IPS-NIHi11 (cell line): ENCODE results near the gene GMCL2.

Experiments
- DNase-seq: peaks from one replicate; pipeline ENCODE4 v3.0.0; 2012; ENCODE audit warnings: mixed read lengths, low spot score

The GMCL2 gene

DNA sequence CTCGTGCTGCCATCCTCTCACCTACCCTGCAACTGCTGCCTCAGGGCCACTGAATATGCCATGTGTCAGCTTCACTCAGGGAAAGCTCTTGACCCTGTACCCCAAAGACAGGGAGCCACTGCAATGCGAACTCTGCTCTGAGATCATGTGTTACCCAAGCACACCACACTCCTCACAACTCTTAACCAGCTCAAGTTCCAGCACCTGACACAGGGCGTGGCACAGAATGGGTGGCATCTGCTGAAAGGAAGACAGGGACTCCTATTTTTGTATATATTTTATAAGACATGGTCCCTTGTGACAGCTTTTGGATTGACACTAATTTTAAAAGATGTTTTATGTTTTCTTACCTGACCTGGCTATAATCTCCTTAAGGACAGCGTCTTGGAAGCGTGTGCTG, 34.7 kb upstream of the GMCL2 start:
- DNase-seq, result no peak

DNA sequence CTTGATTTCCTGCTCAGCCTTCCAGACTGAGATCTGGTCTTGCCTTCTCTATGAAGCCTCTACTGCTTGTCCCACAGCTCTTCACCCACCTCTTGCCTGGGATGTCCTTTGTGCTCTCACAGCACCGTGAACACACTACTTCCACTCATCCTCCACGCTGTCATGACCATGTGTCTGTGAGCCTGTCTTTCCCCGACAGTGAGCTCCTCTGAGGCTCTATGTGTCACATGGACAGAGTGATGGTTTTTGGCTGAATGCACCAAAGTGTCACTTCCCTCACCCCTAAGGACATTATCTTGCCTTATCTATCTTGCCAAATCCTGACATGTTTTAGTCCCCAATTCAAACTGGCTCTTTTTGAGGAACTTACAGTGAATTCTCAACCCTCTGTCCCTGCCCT, 34.1 kb upstream of the GMCL2 start:
- DNase-seq, result no peak

DNA sequence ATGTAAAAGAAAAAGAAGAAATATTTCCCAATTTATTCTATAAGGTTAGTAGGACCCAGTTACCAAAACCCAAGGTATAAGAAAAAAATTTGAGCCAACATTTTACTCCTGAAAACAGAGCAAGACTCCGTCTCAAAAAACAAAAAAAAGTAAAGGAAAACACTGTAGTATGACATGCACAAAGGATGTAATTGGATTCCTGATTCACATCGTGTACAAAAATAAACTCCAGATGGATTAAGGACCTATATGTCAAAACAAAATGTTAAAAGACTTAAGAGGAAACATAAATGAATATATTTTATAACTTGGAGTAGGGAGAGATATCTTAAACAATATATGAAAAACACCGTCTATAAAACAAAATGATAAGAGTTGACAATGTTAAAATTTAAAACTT, 31.7 kb upstream of the GMCL2 start:
- no peak for DNase-seq

DNA sequence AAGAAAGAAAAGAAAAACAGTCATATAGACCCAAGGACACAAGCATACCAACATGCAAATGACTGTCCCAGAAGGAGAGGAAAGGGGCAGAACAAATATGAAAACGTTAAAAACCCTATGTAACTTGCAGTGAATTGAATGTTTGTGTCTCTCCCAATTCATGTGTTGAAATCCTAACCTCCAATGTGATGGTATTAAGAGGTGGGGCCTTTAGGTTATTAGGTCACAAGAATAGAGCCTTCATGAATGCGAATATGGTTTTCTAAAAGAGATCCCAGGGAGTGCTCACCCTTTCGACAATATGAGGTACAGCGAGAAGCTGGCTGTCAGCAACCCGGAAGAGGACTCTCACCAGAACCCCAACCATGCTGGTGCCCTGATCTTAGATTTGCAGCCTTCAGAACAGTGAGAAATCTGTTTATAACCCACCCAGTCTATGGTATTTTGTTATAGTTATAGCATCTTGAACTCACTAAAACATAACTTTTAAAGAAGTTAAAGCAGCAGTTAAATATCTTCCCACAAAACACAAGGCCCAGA, 31.1 kb upstream of the GMCL2 start:
- DNase-seq, result no peak

DNA sequence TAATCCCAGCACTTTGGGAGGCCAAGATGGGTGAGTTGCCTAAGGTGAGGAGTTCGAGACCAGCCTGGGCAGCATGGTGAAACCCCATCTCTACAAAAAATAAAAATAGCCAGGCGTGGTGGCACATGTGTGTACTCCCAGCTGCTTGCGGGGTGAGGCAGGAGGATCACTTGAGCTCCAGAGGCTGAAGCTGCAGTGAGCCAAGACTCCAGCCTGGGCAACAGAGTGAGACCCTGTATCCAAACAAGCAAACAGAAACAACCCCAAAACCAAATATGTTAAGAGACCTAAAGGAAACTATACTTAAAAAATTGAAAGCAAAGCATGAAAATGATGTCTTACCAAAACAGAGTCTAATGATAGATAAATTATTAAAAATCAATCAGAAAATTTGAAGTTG, 29.6 kb upstream of the GMCL2 start:
- DNase-seq, result no peak

DNA sequence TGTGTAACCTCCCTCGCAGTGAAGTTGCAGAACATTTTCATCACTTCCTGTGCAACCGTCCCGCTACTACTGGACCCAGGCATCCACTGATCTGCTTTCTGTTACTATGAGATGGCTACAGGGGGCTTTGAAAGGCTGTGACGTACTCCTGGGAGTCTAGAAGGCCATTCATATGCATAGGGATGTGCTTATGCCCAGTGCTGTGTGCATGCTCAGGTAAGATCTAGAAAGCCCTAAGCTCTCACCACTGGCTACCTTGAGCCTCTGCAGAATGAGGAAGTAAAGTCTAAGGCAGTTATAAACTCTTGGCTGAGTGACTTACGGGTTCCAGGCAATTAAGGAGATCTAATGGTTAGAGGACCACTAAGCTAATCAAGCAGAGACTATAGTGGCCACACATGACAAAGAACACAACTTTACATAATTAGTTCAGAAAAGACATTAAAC, 28.9 kb upstream of the GMCL2 start:
- DNase-seq, result no peak

DNA sequence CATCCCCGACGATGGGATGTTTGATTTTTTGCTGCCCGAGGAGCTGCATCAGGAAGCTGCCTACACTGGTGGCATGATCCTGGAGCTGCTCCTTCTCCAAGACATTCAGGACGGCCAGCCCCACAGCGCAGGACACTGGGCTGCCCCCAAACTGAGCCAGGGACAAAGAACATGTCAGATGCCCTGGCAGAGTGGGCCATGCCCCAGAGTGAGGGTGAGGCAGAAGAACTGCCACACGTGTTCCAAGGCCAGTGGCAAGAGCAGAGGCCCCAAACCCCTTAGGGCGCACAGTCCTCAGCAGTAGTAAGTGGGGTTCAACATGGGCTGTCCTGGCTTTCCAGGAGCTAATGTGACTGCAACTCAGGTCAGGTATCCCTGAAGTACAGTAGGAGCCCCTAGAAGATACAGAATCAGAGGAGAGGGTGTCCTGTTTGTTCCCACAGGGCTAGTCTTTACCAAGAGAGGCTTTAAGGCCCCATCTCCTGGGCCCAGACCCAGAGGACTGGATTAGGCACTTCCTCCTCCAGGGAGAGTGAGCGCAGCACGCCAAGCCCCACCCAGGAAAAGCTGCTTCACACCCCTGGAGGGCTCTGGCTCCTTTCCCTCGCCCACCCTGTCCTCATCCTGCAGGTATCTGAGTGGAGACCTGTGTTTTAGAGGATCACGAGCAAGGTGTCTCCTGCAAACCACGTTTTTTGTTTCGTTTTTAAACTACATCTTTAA, 28.3 kb upstream of the GMCL2 start:
- no peak for DNase-seq

DNA sequence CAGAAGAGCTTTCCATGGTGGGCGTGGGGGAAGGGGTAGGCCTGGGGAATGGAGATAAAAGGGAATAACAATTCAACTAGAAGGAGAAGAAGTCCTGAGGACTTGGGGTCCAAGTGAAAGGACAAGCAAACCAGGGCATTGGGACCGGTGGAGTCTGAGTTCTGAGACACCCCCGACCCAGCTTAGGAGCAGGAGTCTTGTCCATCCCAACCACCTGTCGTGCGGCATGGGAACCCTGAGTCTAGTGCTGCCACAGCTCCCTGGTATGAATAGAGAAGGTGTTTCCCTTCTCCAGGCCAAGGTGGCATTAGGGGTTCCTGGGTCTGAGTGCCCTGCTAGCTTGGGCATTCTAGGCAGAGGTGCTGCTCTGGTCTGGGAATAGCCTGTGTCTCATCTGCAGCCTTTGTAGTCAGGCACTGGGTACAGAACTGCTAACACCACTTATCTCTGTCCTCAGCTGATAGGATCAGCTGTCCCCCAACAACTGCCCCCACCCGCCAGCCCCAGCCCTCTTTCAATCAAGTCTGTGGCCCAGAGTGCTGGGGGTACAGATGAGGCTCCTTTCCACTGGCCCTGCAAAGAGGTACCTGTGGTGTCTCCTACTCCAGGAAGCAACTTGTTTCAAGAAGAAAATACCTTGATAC, 27.1 kb upstream of the GMCL2 start:
- DNase-seq, result no peak

DNA sequence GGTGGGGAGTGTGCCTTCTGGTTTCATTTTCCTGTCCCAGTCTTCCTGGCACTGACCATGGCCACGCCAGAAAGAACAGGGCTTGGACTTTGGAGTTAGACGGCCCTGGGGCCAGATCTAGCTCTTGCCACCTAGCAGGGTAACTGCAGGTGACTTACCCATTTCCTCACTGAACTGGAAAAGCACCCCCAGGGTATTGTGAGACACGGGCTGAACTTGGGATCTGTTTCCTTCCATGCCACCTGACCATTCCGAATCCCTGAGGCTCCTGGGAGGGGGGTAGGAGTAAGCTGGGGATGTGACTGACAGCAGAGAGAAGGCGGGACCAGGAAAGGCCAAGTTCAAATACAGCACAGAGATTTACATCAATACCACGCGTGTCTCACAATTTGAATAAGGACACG, 26.6 kb upstream of the GMCL2 start:
- DNase-seq, result no peak

DNA sequence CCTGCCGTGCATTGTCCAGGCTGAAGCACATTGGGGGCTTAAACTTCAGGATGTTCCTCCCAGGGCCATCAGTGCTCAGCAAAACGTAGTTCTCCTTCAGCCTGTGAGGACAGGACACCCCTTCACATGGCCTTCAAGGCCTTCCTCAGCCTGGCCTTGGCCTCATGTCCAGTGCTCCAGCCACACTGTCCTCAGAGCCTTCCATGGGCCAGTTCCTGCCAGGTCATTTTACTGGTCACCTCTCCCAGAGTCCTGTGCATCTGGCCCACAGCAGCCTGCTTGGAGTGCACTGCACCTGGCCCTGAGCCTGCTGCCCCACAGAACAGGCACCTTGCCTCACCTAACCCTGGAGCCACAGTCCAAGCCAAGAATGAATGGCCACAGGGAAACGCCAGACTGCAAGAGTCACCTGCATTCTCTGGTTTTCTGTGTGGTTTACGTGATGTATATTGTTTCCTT, 25.9 kb upstream of the GMCL2 start:
- no peak for DNase-seq

DNA sequence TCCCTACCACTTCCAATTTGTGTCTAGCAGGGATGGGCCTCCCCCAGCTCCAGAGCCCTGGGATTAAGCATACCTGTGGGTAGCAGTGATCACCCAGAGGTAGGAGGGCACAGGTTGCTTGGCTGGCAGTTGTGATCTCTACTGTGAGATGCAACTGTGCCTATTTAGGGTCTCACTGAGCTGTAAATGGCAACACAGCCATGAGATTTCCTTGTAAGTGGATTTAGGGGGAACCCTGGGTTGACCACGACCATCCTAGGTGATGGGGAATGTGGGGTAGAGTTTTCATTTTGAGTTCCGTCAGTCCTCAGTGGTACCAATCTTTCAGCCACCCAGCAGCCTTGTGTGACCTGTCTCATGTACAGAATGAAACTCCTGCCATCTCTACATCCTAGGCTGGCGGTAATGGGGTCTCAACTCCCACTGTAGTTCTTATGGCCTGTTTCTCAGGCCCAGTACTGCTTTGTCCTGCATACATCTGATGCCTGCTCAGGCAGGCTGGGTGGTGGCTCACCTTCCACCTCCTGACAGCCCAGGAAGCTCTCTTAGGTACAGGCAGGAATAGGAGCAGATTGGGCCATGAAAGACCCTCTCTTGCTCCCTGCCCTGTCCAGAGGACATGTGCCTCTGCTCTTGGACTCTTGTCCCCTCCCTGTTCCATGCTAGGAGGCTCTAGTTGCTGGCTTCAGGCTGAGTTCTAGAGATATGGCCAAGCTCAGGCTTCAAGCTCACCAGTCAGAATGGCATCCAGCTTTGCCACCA, 25.3 kb upstream of the GMCL2 start:
- no peak for DNase-seq

DNA sequence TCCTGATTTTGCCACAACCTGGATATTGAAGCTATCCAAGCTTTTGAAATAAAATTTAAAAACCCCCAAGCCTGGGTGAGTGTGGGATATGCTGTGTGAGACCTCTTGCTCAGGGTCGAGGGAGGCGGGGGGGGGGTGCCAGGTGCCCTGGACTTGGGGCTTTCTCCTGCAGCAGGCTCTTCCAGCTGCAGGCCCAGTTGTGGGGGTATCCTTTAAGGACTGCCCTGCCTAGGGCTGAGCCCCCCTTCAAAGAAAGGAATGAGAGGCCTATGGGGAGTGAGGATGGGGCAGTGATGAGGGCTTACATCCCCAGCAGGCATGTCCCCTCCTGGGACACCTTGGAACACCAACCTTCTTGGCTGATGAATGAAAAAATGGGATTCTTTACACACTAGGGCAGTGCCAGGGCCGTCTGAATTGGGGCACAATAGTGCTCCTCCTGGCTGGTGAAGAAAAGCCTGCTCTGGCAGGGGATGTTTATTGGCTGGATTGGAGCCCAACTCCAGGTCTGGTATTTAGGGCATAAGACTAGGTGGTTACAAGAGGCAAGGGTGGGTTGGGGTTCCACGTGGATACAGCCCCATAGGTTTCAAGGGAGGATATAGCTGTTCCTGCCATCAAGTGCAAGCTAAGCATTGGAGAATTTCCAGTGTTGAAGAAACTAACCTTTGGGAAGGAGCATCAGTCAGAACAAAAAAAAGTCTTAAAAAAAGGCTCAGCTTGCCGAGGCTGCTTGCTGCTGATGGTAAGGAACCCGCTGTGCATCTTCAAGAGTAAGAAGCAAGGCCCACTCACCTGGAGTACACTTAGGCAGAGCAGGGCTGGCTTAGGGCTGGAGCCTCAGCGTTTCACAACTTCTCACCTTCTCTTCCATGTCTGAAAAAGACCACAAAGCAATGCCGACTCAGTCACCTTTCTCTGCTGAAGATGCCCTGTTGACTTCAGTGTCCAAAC, 24.2 kb upstream of the GMCL2 start:
- no peak for DNase-seq

DNA sequence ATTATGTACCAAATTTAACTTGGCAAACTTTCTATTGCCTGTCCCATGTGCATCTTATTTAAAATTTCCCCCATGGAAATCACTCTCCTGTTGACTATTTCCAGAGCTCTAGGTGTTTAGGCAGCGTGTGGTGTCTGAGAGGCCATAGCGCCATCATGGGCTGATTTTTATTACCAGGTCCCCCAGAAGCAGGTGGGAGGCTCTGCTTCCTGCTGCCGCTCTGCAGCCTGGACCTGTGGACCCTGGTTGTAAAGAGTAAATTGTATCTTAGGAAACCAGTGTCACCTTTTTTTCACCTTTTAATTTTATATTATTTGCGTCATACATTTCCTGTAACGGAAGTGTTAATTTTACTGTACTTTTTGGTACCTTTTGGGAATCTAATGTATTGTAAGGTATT, 23.5 kb upstream of the GMCL2 start:
- no peak for DNase-seq

DNA sequence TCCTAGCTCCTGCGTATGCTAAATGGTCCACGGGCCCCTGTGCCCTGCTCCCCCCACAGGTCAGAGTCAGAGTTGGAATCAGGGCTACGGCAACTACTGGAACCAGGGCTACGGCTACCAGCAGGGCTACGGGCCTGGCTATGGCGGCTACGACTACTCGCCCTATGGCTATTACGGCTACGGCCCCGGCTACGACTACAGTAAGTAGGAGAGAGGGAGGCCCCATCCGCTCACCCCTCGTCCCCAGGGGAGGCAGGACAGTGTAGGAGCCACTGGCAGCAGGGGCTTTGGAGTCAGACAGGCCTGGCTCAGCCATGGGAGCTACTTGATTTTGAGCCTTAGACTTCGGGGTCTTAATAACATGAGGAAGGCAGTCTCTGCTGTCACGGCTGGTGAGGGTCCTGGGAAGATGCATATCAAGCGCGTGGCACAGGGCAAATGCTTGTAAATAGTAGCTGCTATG, 22.9 kb upstream of the GMCL2 start:
- no peak for DNase-seq

DNA sequence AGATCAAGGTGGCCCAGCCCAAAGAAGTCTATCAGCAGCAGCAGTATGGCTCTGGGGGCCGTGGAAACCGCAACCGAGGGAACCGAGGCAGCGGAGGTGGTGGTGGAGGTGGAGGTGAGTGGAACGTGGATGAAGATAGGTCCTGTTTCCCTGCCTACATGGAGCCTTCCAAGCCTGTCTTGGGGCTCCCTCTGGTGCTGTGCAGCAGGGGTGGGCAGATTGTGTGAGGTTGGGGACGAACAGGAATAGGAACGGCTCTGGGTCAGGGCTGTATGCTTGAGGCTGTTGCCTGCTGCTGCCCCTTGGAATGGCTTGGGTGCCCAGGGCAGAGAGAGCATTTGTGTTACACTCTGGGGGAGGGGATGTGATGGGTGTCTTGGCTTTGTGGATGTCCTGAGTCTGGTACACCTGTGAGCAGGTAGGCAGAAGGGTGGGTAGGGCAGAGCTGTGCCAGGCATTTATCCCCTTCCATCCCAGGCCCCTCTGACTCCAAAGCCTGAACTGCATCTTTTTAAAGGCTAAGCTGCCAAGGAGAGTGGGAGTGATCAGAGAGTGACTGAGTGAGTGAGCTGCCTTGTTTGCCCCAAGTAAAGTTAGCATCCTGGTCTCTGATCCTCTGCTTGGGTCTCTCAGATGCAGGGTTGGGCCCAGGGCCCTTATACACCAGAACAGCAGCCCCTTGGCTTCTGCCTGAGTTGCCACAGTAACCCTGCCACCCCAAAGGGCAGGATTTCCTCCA, 22.3 kb upstream of the GMCL2 start:
- no peak for DNase-seq

DNA sequence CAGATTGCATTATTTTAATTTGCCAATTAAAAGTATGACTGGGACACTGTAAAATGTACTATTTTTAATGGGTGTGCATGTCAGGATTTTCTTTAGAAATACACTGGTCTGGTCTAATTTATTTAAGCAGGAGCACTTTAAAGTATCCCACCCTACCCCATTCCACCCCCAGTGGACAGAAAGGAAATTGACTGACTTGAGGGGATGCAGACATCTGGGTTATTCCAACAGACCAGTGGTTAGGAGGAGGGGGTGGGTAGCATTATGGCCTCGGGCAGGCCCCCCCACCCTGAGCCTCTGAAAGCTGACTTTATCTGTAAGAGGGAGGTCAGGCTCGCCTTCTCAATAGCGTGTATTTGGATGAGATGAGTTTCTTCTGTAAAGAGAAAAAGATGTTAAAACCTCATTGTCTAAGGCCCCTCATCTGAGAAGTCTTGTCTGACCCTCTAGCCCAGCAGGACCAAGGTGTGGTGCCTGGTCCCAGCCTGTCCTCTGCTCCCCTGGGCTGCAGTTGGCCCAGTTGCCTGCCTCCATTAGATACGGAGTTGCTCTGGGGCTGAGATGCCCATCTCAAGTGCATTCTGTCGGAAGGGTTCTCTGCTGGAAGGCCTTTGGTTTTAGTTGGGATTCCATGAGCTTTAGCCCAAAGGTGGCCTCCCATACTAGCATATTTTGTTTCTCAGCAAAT, 21.5 kb upstream of the GMCL2 start:
- no peak for DNase-seq

DNA sequence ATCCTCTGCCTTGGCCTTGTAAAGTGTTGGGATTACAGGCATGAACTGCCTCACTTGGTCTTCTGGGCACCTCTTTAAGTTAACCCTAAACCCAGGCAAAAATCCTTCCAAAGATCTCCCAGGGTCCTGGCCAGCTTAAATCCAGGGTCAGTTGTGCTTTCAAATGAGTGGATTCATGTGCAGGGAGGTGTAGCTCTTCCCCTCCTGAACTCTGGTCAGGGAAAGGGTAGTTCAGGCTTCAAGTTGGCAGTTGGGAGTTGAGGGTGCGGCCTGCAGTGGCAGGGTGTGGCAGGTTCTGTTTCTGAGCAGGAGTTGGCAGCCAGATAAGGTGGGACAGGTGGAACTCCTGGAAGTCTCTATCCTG, 20.7 kb upstream of the GMCL2 start:
- DNase-seq, result no peak

DNA sequence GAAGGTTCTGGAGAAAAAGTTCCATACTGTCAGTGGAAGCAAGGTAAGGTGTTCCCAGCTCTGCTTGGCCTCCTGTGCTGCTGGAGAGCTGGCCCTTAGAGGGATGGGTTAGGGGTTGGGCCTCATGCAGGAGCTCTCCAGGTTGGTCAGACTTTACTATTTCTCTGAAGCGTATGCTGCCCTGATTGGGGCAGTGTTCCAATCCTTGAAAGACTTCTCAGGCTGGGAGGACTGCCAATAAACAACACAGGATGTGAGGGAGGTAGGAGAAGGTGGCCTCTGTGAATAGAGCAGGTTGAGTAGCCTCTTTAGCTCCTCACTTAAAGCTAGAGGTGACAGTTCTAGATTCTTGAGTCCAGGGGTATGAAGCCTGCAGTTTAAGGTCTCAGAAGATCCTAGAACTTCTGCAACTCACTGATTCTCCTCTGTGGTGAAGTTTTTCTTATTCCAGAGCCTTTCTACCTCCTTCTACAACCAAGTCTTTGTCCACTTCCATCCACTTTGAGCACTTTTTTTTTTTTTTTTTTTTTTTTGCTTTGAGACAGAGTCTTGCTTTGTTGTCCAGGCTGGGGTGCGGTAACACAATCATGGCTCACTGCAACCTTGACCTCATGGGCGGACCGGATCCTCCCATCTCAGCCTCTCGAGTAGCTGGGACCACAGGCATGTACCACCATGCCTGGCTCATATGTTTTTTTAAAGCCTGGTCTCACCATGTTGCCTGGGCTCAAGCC, 20.2 kb upstream of the GMCL2 start:
- no peak for DNase-seq
